Measurements from ENCODE around the gene ORC5. TPM values are rescaled to one million over a fixed set of nuclear protein-coding genes. Genes with fewer than 3 reads are reported as not detected.

The ORC5 gene
- total RNA-seq, 1 experiment from 2014 or later = 21.0 TPM

- no peak for TF ChIP-seq PRDM15 (CRISPR knock-in tag; IDR thresholded peaks at IDR 0.05)
- TF ChIP-seq NR3C1 (CRISPR knock-in tag; conservative IDR thresholded peaks at IDR 0.05; ENCODE audit: low read depth) = no peak
- no peak for TF ChIP-seq ATF1 (CRISPR knock-in tag; IDR thresholded peaks at IDR 0.05)
- peak; percentile 67 for TF ChIP-seq GABPB1 (CRISPR knock-in tag; IDR thresholded peaks at IDR 0.05)
- peak; percentile 73 for TF ChIP-seq FOXP4 (CRISPR knock-in tag; IDR thresholded peaks at IDR 0.05)
- peak; percentile 96 for TF ChIP-seq SP1 (CRISPR knock-in tag; conservative IDR thresholded peaks at IDR 0.05)
- peak; percentile 90 for TF ChIP-seq FOXP1 (CRISPR knock-in tag; IDR thresholded peaks at IDR 0.05; ENCODE audit: borderline replicate concordance)
- no peak for TF ChIP-seq AR (CRISPR knock-in tag; IDR thresholded peaks at IDR 0.05)
- TF ChIP-seq MLX (CRISPR knock-in tag; IDR thresholded peaks at IDR 0.05) = no peak
- no peak for TF ChIP-seq EMX1 (CRISPR knock-in tag; IDR thresholded peaks at IDR 0.05)
- no peak for TF ChIP-seq AFF4 (CRISPR knock-in tag; IDR thresholded peaks at IDR 0.05; ENCODE audit: borderline replicate concordance)
- TF ChIP-seq RELA (CRISPR knock-in tag; IDR thresholded peaks at IDR 0.05; ENCODE audit: borderline replicate concordance) = 0 out of 2 replicates have a peak, but pooled peaks have one; percentile 60
- TF ChIP-seq ZNF281 (CRISPR knock-in tag; IDR thresholded peaks at IDR 0.05) = no peak
- TF ChIP-seq E2F5 (CRISPR knock-in tag; IDR thresholded peaks at IDR 0.05) = peak; percentile 83
- TF ChIP-seq CREM (CRISPR knock-in tag; IDR thresholded peaks at IDR 0.05) = peak; percentile 91
- TF ChIP-seq CTCF (IDR thresholded peaks at IDR 0.05) = no peak
- TF ChIP-seq ZNF263 (CRISPR knock-in tag; IDR thresholded peaks at IDR 0.05; ENCODE audit: low read depth) = no peak
- peak; percentile 84 for TF ChIP-seq ETV6 (CRISPR knock-in tag; IDR thresholded peaks at IDR 0.05)
Measured at GRCh38 chr7:104207731-104208420, at the start of gene ORC5 (continued).

Measured in WTC11 (cell line).